Endothelial cell of umbilical vein (primary cell): ENCODE measurements around the gene DLK1. TPM values are rescaled to one million over a fixed set of nuclear protein-coding genes. Genes with fewer than 3 reads are reported as not detected.

Source experiments
- BruUV-seq: library from RNA; stranded (reverse); fragments of 400-500 nt; replicated peaks from 2 replicates; lab custom pipeline; 2021; lab: Mats Ljungman, UMichigan
- CTCF ChIA-PET: fragments of 300-600, 350-600 bp; sonication (Branson Sonifier 250); formaldehyde crosslinking; loops from one replicate; lab custom pipeline; 2021; ENCODE audit warnings: antibody characterized with exemption, inconsistent platforms; lab: Charles Lee
- POLR2A ChIA-PET: fragments of 300-600, 350-600 bp; sonication (Branson Sonifier 250); formaldehyde crosslinking; loops from one replicate; lab custom pipeline; 2021; ENCODE audit warnings: antibody characterized with exemption, inconsistent platforms; lab: Charles Lee
- DNase-seq: peaks from one replicate; pipeline ENCODE4 v3.0.0-alpha.2; 2011; ENCODE audit warnings: low read depth, low spot score
- FAIRE-seq: peaks from 2 replicates; lab custom pipeline; 2011; peaks lifted over from hg19 to GRCh38; lab: Jason Lieb, UNC
- H2AFZ ChIP-seq: 2 replicates; pipeline ENCODE4 v1.6.0; 2012; ENCODE audit warnings: low read depth, low read length, control low read depth, inconsistent platforms
- H3K27ac ChIP-seq: 2 replicates; pipeline ENCODE4 v1.5.1; 2011; ENCODE audit warnings: low read depth, mild to moderate bottlenecking, control low read depth, low read length, moderate library complexity; ENCODE audit not compliant: insufficient read depth
- H3K27me3 ChIP-seq, 2 experiments: 2 replicates each; pipeline versions ENCODE4 v1.6.0 to v1.6.1; 2011; ENCODE audit warnings: low read length in 2 of 2, mixed read lengths in 1 of 2; ENCODE audit not compliant: control insufficient read depth in 2 of 2, insufficient read depth in 2 of 2
- H3K36me3 ChIP-seq, 2 experiments: 2 replicates in 1 of 2; 3 replicates in 1 of 2; pipeline ENCODE4 v1.5.1; 2011; ENCODE audit warnings: low read length in 2 of 2, mild to moderate bottlenecking in 1 of 2, moderate library complexity in 1 of 2; ENCODE audit not compliant: control insufficient read depth in 2 of 2, insufficient read depth in 2 of 2; ENCODE audit errors: extremely low read depth in 1 of 2
- H3K4me1 ChIP-seq: 3 replicates; pipeline ENCODE4 v1.5.1; 2011; ENCODE audit warnings: mild to moderate bottlenecking, low read length; ENCODE audit not compliant: control insufficient read depth, insufficient read depth; ENCODE audit errors: extremely low read depth
- H3K4me2 ChIP-seq: 2 replicates; pipeline ENCODE4 v1.6.1; 2011; ENCODE audit warnings: low read length, control low read depth, mixed read lengths; ENCODE audit not compliant: insufficient read depth
- H3K4me3 ChIP-seq, 3 experiments: fragments of 200-600 bp in 1 of 3; sonication (generic), shearing (Covaris generic) in 1 of 3; replicated peaks in 1 of 3; 2 replicates each; pipeline ENCODE4 v1.5.1; 2011 to 2016; ENCODE audit warnings: control low read depth in 3 of 3, low read length in 3 of 3, mild to moderate bottlenecking in 2 of 3, inconsistent platforms in 1 of 3, low read depth in 1 of 3, moderate library complexity in 1 of 3; ENCODE audit not compliant: insufficient read depth in 1 of 3
- H3K79me2 ChIP-seq: 2 replicates; pipeline ENCODE4 v1.6.0; 2012; ENCODE audit warnings: low read length, inconsistent platforms; ENCODE audit not compliant: control insufficient read depth, insufficient read depth
- H3K9ac ChIP-seq: replicated peaks from 2 replicates; pipeline ENCODE3; 2011; ENCODE audit warnings: low read length, control low read depth; ENCODE audit not compliant: insufficient read depth; ENCODE audit errors: extremely low read depth
- H3K9me1 ChIP-seq: replicated peaks from 3 replicates; pipeline ENCODE4 v1.6.0; 2011; ENCODE audit warnings: mild to moderate bottlenecking, low read length; ENCODE audit not compliant: control insufficient read depth, insufficient read depth; ENCODE audit errors: extremely low read depth
- H3K9me3 ChIP-seq: replicated peaks from 2 replicates; pipeline ENCODE4 v1.5.1; 2012; ENCODE audit warnings: low read length, inconsistent platforms; ENCODE audit not compliant: control insufficient read depth, insufficient read depth
- H4K20me1 ChIP-seq: replicated peaks from 2 replicates; pipeline ENCODE3; 2011; ENCODE audit warnings: mild to moderate bottlenecking, low read length; ENCODE audit not compliant: control insufficient read depth, insufficient read depth; ENCODE audit errors: extremely low read depth
- CTCF ChIP-seq, 2 donors: IDR thresholded peaks; 1 replicate in 1 of 2; 2 replicates in 1 of 2; pipeline ENCODE4 v1.5.1; 2011; ENCODE audit warnings: low read length in 2 of 2, mild to moderate bottlenecking in 2 of 2, moderate library complexity in 2 of 2, control low read depth in 1 of 2, inconsistent platforms in 1 of 2, low read depth in 1 of 2; ENCODE audit not compliant: insufficient read depth in 1 of 2; ENCODE audit errors: extremely low read depth in 1 of 2
- EZH2 ChIP-seq: IDR thresholded peaks from 2 replicates; pipeline ENCODE4 v1.6.1; 2012; ENCODE audit warnings: borderline replicate concordance, low read depth, mild to moderate bottlenecking, moderate library complexity, low read length, inconsistent platforms; ENCODE audit not compliant: severe bottlenecking
- FOS ChIP-seq: IDR thresholded peaks from 2 replicates; pipeline ENCODE4 v1.6.1; 2011; ENCODE audit warnings: mild to moderate bottlenecking, low read length, moderate library complexity, borderline replicate concordance; ENCODE audit not compliant: insufficient read depth
- GATA2 ChIP-seq: IDR thresholded peaks from 2 replicates; pipeline ENCODE4 v1.7.0; 2011; ENCODE audit warnings: low read depth, mild to moderate bottlenecking, moderate library complexity, mixed read lengths, low read length; ENCODE audit not compliant: insufficient read length, insufficient read depth
- JUN ChIP-seq: IDR thresholded peaks from 2 replicates; pipeline ENCODE4 v1.6.1; 2011; ENCODE audit warnings: borderline replicate concordance, low read depth; ENCODE audit not compliant: insufficient read length, insufficient read depth
- MAX ChIP-seq: IDR thresholded peaks from 2 replicates; pipeline ENCODE4 v1.6.1; 2011; ENCODE audit not compliant: insufficient read depth, insufficient read length
- MYC ChIP-seq: IDR thresholded peaks from one replicate; pipeline ENCODE4 v1.6.1; 2011; ENCODE audit warnings: mild to moderate bottlenecking, low read depth, low read length
- POLR2A ChIP-seq: IDR thresholded peaks from 2 replicates; pipeline ENCODE4 v1.6.1; 2012; ENCODE audit warnings: low read depth, mild to moderate bottlenecking, control low read depth, low read length
- POLR2AphosphoS5 ChIP-seq: IDR thresholded peaks from 2 replicates; pipeline ENCODE4 v1.6.1; 2012; ENCODE audit warnings: low read depth, mild to moderate bottlenecking, control low read depth, low read length, moderate library complexity; ENCODE audit not compliant: insufficient read depth
- dilution Hi-C: fragments of 300-500 bp; cut with MboI; formaldehyde crosslinking; loops from one replicate; pipeline ENCODE4 v1.15.0; 2019; ENCODE audit warnings: low sequenced_read_pairs; ENCODE audit not compliant: extremely low pct_ligation_motif_present
- intact Hi-C: fragments of 100-400 bp; cut with micrococcal nuclease; formaldehyde crosslinking; loops from one replicate; pipeline ENCODE4 v1.10.0; 2022
- polyA plus RNA-seq, 4 experiments: library from polyadenylated mRNA; depleted of rRNA in 3 of 4; stranded (reverse) in 3 of 4; unstranded in 1 of 4; fragments of >200 nt; gene quantifications; 2 replicates each; pipeline versions ENCODE4 v1.2.1 to v1.2.3, GENCODE V29; 2011 to 2012; ENCODE audit warnings: missing spikeins in 1 of 4
- total RNA-seq: library from RNA; stranded (reverse); gene quantifications from 2 replicates; pipeline ENCODE4 v1.2.3, GENCODE V29; 2021

Gene DLK1
- total and polyA plus RNA-seq, 2 donors (not counting 3 experiments of a cell fraction or from before 2014, with no cell fraction given), result not detected

DNA sequence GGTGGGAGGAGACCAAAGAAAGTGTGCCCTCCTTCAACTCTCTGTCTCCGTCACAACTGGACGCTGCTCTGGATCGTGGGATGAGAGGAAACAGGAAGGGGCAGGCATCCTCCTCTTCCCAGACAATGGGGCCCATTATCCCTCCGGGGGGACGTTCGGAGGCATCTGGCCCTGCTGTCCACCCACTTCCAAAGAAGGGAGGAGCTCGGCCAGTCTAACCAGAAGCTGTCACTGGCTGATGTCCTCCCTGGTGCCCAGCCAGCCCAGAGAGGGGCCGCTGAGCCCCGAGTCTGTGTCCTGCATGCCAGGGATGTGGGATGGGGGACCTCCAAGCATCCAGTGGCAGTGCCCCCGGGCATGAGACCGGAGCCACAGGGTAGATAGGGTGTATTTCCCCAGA lies 59.4 kb downstream of the DLK1 start:
- Histone ChIP-seq H3K27ac (no peak overlapping the region), H3K4me2 (no peak overlapping the region), H3K36me3 (no peaks in the 10 kb centered on the region), H3K4me1 (no peaks in the 10 kb centered on the region), H4K20me1 (no peaks in the 10 kb centered on the region), H3K79me2 (no peaks in the 10 kb centered on the region), H3K27me3 (no peaks in the 10 kb centered on the region), H3K9me3 (no peaks in the 10 kb centered on the region), H3K9me1 (no peaks in the 10 kb centered on the region), H3K4me3 (no peak overlapping the region), H3K9ac (no peak overlapping the region), H2AFZ (no peak overlapping the region)
- dilution Hi-C loops, result no loop called here
- FAIRE-seq (no peak), DNase-seq (no peak)
- no peak for TF ChIP-seq POLR2AphosphoS5
- TF ChIP-seq MYC, result no peak
- TF ChIP-seq JUN, result no peak
- no peak for TF ChIP-seq CTCF (IDR thresholded peaks at IDR 0.05; ENCODE audit: extremely low read depth in 1 of 2, insufficient read depth in 1 of 2, low read depth in 1 of 2, low read length in 2 of 2)
- POLR2A ChIA-PET, result no interaction called here
- intact Hi-C loops, result no loop called here
- BruUV-seq, result no TSS peak
- CTCF ChIA-PET, result no interaction called here

DNA sequence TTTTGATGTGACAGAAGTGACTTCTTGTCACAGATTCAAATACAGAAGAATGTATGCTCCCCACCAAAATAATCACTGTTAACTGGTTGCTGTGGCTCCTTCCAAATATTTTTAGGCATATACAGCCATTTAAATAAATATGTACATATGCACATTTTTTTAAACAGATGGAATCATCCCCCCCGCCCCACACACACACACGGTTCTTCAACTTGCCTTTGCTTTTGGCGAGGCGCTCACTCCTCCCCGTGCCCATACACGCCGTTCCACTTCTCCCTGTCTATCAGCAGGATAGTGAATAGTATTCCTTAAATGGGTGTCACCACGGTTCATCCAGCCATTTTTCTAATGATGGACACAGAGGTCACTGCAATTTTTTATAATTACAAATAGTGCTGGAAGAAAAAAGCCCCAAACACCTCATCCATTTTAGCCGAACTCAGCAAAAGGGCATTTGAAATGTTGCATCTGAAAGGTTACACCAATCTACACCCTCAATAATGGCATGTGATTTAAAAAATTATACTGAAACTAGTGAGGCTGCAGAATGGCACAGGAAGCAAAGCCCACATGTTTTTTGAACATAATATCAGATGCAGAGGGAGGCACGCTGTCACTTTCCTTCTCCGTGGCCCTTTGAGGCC lies 60.0 kb downstream of the DLK1 start:
- H3K79me2 ChIP-seq, result no peaks in the 10 kb centered on the region
- dilution Hi-C loops, result no loop called here
- no peak overlapping the region for H2AFZ ChIP-seq
- H3K36me3 ChIP-seq, result no peaks in the 10 kb centered on the region
- H3K9me3 ChIP-seq, result no peaks in the 10 kb centered on the region
- H3K27me3 ChIP-seq, result no peaks in the 10 kb centered on the region
- DNase-seq (no peak), FAIRE-seq (no peak)
- intact Hi-C loops, result no loop called here
- POLR2A ChIA-PET, result no interaction called here
- H3K4me3 ChIP-seq, result no peak overlapping the region
- BruUV-seq, result no TSS peak
- no peaks in the 10 kb centered on the region for H3K4me1 ChIP-seq
- CTCF ChIA-PET, result no interaction called here
- H3K9me1 ChIP-seq, result no peaks in the 10 kb centered on the region
- TF ChIP-seq FOS (no peak), EZH2 (no peak), POLR2A (no peak), MAX (no peak), CTCF (IDR thresholded peaks at IDR 0.05; ENCODE audit: extremely low read depth in 1 of 2, insufficient read depth in 1 of 2, low read depth in 1 of 2, low read length in 2 of 2) (no peak), MYC (no peak), POLR2AphosphoS5 (no peak), JUN (no peak), GATA2 (no peak)
- no peak overlapping the region for H3K27ac ChIP-seq
- no peak overlapping the region for H3K4me2 ChIP-seq
- no peaks in the 10 kb centered on the region for H4K20me1 ChIP-seq
- H3K9ac ChIP-seq, result no peak overlapping the region
